ENCODE data around the gene CEP135.
"Not testable (repeated sequence)": the region's sequence is repeated elsewhere in the genome, so short reads cannot be mapped to it uniquely, and the experiment has no call there.

Gene CEP135

GRCh38 chr4:56072730-56073129, 124.0 kb downstream of the CEP135 start:
- DNase-seq (ENCODE audit: low read depth in 2 of 2): not testable (repeated sequence)

- DNase-seq (ENCODE audit: low read depth in 2 of 2): no peak
Measured at GRCh38 chr4:56077676-56078075, 128.9 kb downstream of the CEP135 start.

GRCh38 chr4:56078866-56079265, 130.1 kb downstream of the CEP135 start:
- DNase-seq (ENCODE audit: low read depth in 2 of 2): no peak

- no peak for DNase-seq (ENCODE audit: low read depth in 2 of 2)
Measured at GRCh38 chr4:56080384-56080783, 131.6 kb downstream of the CEP135 start.

- DNase-seq (ENCODE audit: low read depth in 2 of 2): no peak
Measured at GRCh38 chr4:56082829-56083228, 134.1 kb downstream of the CEP135 start.
